HG02973 (cell line): ENCODE results near the gene POM121.
"Not testable (repeated sequence)": the region's sequence is repeated elsewhere in the genome, so short reads cannot be mapped to it uniquely, and the experiment has no call there.

Experiments
- ATAC-seq: cut with Tn5 transposase; IDR thresholded peaks from one replicate; pipeline ENCODE4 v1.9.1; 2021; ENCODE audit warnings: moderate library complexity; ENCODE audit not compliant: unreplicated experiment

POM121 gene

GRCh38 chr7:72924733-72925545 is at the start of gene POM121:
Gene POM121 (plus strand): TSS chr7:72925095. CDS start chr7:72925122, 27 bp downstream.
- peak; percentile 84 for ATAC-seq

- peak; percentile 98 for ATAC-seq
These were observed 45.7 kb upstream of the POM121 start for GRCh38 chr7:72879079-72879736.

- peak; percentile 24 for ATAC-seq
These were observed 45.1 kb upstream of the POM121 start for GRCh38 chr7:72879737-72880215.

- not testable (repeated sequence) for ATAC-seq
These were observed 33.1 kb upstream of the POM121 start for GRCh38 chr7:72891750-72892149.

GRCh38 chr7:72904740-72905139 is 20.2 kb upstream of the POM121 start:
- not testable (repeated sequence) for ATAC-seq

GRCh38 chr7:72908422-72908821 is 16.5 kb upstream of the POM121 start:
- not testable (repeated sequence) for ATAC-seq

- ATAC-seq = not testable (repeated sequence)
These were observed 13.5 kb upstream of the POM121 start for GRCh38 chr7:72911395-72911794.

- ATAC-seq = not testable (repeated sequence)
These were observed 11.1 kb upstream of the POM121 start for GRCh38 chr7:72913750-72914149.

- peak; percentile 81 for ATAC-seq
These were observed 10.0 kb upstream of the POM121 start for GRCh38 chr7:72914756-72915525.

GRCh38 chr7:72919256-72919775 is 5.6 kb upstream of the POM121 start:
- no peak for ATAC-seq

GRCh38 chr7:72924386-72924732 is 536 bp upstream of the POM121 start:
- peak; percentile 4 for ATAC-seq

- no peak for ATAC-seq
These were observed 738 bp downstream of the POM121 start for GRCh38 chr7:72925546-72926120.

- ATAC-seq = not testable (repeated sequence)
These were observed 2.9 kb downstream of the POM121 start for GRCh38 chr7:72927791-72928190.

- not testable (repeated sequence) for ATAC-seq
These were observed 3.3 kb downstream of the POM121 start for GRCh38 chr7:72928216-72928615.

GRCh38 chr7:72942022-72942705 is 17.3 kb downstream of the POM121 start:
- not testable (repeated sequence) for ATAC-seq

- ATAC-seq = not testable (repeated sequence)
These were observed 18.1 kb downstream of the POM121 start for GRCh38 chr7:72942956-72943355.

GRCh38 chr7:72944937-72945336 is 20.0 kb downstream of the POM121 start:
- ATAC-seq = not testable (repeated sequence)

- ATAC-seq = not testable (repeated sequence)
These were observed 20.7 kb downstream of the POM121 start for GRCh38 chr7:72945597-72945996.

GRCh38 chr7:72946130-72946745 is 21.3 kb downstream of the POM121 start:
- not testable (repeated sequence) for ATAC-seq

- not testable (repeated sequence) for ATAC-seq
These were observed 23.8 kb downstream of the POM121 start for GRCh38 chr7:72948714-72949113.
